GM12873 (cell line): ENCODE data around the gene LDB1.
A peak's percentile ranks its signal among the peaks of the same experiment; 100 is the strongest.

Experiments
- TF ChIP-seq, protein P1 (sequence below): IDR thresholded peaks from 2 replicates; pipeline ENCODE4 v1.5.1; 2012; ENCODE audit warnings: low read depth, mild to moderate bottlenecking, moderate library complexity, low read length, control low read depth; ENCODE audit not compliant: insufficient read depth; ENCODE audit errors: missing control alignments

The LDB1 gene

DNA sequence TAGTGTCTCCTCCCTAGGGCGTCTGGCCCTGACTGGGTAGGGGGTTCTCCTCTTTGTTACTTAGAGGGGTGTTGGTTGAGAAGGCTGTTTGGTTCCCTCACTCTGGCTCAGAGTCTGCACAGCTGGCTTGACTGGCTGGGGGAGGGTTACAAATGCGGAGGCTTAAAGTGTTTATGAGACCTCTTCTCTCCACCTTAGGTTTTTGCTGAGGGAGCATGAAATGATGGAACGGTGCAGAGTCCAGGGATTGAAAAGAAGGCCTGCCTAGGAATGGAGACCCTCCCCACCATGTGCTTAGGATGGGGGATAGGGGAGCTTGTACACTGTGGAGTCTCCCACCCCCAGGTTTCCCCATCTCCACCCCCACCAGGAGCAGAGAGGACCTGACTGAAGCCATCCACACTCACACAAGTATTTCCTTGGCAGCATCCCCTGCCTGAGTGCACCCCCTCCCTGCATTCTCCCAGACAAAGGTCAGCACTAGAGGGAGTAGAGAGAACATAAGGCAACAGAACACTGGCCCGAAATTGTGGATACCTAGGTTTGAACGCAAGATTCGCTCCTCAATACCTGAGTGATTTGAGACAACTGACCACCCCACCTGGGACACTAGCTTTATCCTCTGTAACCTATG lies 1.7 kb upstream of the LDB1 start:
- TF ChIP-seq, protein P1, sequence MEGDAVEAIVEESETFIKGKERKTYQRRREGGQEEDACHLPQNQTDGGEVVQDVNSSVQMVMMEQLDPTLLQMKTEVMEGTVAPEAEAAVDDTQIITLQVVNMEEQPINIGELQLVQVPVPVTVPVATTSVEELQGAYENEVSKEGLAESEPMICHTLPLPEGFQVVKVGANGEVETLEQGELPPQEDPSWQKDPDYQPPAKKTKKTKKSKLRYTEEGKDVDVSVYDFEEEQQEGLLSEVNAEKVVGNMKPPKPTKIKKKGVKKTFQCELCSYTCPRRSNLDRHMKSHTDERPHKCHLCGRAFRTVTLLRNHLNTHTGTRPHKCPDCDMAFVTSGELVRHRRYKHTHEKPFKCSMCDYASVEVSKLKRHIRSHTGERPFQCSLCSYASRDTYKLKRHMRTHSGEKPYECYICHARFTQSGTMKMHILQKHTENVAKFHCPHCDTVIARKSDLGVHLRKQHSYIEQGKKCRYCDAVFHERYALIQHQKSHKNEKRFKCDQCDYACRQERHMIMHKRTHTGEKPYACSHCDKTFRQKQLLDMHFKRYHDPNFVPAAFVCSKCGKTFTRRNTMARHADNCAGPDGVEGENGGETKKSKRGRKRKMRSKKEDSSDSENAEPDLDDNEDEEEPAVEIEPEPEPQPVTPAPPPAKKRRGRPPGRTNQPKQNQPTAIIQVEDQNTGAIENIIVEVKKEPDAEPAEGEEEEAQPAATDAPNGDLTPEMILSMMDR = no peak

DNA sequence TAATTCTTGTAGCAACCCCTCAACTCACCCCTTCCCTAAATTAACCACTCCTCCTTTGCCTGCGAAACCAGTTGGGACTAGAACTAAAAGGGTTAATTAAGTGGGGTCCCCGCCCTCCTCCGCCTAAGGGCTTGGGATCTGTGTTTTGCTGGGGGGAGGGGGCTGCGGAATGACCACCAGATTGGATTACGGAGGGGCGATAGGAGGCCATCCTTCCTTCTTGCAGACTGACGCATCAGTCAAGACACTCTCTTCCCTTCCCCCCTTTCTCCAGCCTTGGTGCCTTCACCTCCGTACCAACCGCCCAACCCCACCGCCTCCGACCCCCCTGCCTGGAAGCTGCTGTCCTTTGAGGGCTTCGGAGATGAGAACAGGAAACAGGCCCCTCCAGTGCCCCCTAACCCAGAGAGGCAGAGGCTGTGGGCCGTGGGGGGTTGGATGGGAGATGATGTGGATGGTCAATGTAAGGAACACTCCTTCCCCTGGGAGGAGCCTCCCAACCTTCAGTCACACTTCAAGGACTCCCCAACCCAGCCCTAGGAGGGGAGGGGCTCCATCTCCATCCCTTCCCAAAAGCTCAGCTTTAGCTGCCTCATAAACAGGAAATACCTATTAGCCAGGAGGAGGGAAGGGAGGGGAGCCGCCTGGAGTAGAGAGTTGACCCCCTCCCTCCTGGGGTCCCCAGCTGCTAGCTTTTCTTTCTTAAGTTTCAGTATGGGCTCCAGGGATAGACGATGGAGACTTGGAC lies 997 bp upstream of the LDB1 start:
- TF ChIP-seq, protein P1 = no peak

DNA sequence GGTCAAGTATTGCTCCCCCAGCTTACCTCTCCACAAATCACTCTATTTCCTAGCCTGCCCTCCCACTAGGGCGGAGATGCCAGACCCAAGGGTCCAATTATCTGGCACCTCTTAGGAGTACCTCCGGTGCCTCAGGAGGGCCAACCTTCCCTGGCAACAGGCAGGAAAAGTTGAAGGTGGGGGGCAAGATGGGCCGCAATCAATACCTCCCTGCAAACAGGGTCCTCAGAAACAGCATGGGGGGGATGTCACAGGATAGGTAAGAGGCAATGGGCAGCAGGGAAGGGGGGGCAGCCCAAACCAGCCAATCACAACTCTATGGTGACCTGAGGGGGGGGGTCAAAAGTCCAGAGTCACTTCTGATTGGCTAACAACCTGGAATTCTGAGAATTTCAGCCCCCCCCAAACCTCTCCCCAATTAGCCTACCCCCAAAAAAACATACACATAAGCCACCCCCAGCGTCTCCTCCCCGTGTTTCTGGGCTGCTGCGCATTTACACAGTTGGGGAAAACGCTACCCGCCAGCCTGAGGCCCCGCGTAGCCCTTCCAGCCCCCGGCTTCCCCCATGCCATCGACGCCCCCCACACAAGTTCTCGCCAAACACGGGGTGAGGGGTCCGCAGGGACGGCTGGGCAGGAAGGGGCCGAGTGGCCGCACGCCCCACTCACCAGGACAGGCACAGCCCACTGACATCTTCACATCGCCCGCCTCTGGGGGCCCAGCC lies 589 bp downstream of the LDB1 start:
- TF ChIP-seq, protein P1 = no peak

GRCh38 chr10:102118867-102119266 lies 1.3 kb downstream of the LDB1 start:
- TF ChIP-seq, protein P1 = no peak

- TF ChIP-seq, protein P1 = peak; percentile 30
These were observed 2.6 kb downstream of the LDB1 start for GRCh38 chr10:102117391-102118159.

DNA sequence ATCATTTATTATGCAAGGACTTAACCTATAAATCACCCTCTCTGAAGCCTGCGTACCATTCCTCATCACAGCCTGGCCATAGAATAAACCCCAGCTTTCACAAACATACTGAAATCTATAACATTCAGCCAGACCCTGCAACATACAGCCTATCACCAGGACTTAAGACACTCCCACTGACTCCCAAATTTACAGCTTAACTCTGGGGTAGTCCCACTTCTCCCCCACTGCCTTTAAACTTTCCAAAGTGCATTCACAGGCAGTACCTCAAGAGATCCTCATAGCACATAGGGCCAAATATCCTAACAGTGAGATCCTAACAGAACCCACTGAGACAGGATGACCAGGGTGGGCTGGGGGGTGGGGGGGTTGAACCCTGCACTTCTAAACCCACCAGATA lies 3.5 kb downstream of the LDB1 start:
- TF ChIP-seq, protein P1 = no peak

- TF ChIP-seq, protein P1 = no peak
These were observed 4.4 kb downstream of the LDB1 start for GRCh38 chr10:102115775-102116174.
